Esophagus muscularis mucosa (tissue), 3 donors: Measurements from ENCODE around the gene SNX2.

Experiments
- POLR2A ChIP-seq: fragments of 450-650 bp; IDR thresholded peaks from one replicate; pipeline ENCODE4 v1.6.1; 2017; ENCODE audit warnings: antibody characterized with exemption, moderate library complexity, mild to moderate bottlenecking, low read depth
- POLR2AphosphoS5 ChIP-seq, 2 donors: sonication (generic); formaldehyde crosslinking; IDR thresholded peaks; one replicate each; pipeline ENCODE4 v1.6.1; 2017; ENCODE audit warnings: antibody characterized with exemption in 2 of 2
- TF ChIP-seq, protein P1 (sequence below), 3 experiments: fragments of 200-600 bp in 2 of 3; fragments of 450-650 bp in 1 of 3; sonication (generic) in 2 of 3; IDR thresholded peaks; one replicate each; pipeline ENCODE4 v1.5.1; 2017 to 2019; ENCODE audit warnings: antibody characterized with exemption in 3 of 3, mild to moderate bottlenecking in 2 of 3, moderate library complexity in 1 of 3

DNA sequence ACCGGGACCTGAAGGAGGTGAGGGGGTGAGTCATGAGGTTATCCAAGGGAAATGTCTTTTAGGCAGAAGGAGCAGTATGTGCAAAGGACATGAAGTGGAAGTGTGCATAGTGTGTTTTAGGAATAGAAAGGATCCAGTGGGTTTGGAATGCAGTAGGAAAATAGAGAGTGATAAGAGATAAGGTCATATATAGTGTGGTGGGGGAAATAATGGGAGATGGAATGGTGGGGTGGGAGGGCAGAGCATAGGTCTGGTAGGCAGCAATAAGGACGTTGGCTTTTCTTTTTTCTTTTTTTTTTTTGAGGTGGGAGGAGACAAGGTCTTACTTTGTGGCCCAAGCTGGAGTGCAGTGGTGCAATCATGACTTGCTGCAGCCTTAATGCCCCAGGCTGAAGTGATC lies 88.4 kb downstream of the SNX2 start:
- TF ChIP-seq POLR2A = no peak
- no peak for TF ChIP-seq POLR2AphosphoS5 (IDR thresholded peaks at IDR 0.05)
- TF ChIP-seq, protein P1, sequence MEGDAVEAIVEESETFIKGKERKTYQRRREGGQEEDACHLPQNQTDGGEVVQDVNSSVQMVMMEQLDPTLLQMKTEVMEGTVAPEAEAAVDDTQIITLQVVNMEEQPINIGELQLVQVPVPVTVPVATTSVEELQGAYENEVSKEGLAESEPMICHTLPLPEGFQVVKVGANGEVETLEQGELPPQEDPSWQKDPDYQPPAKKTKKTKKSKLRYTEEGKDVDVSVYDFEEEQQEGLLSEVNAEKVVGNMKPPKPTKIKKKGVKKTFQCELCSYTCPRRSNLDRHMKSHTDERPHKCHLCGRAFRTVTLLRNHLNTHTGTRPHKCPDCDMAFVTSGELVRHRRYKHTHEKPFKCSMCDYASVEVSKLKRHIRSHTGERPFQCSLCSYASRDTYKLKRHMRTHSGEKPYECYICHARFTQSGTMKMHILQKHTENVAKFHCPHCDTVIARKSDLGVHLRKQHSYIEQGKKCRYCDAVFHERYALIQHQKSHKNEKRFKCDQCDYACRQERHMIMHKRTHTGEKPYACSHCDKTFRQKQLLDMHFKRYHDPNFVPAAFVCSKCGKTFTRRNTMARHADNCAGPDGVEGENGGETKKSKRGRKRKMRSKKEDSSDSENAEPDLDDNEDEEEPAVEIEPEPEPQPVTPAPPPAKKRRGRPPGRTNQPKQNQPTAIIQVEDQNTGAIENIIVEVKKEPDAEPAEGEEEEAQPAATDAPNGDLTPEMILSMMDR (IDR thresholded peaks at IDR 0.05) = no peak
